Rectal smooth muscle tissue (tissue), 1 donor: Measurements from ENCODE around the gene RUNDC3A.
"Not testable (repeated sequence)": the region's sequence is repeated elsewhere in the genome, so short reads cannot be mapped to it uniquely, and the experiment has no call there.

Experiments
- H3K27ac ChIP-seq: one replicate; pipeline ENCODE4 v1.7.0; 2013; ENCODE audit warnings: low read depth, low read length, inconsistent platforms
- H3K27me3 ChIP-seq: one replicate; pipeline ENCODE4 v1.7.0; 2013; ENCODE audit warnings: low read length; ENCODE audit not compliant: control insufficient read depth, insufficient read depth
- H3K36me3 ChIP-seq: one replicate; pipeline ENCODE4 v1.7.0; 2013; ENCODE audit warnings: low read length; ENCODE audit not compliant: control insufficient read depth, insufficient read depth
- H3K4me1 ChIP-seq: one replicate; pipeline ENCODE4 v1.7.0; 2013; ENCODE audit warnings: low read length; ENCODE audit not compliant: control insufficient read depth, insufficient read depth
- H3K4me3 ChIP-seq: one replicate; pipeline ENCODE4 v1.7.0; 2013; ENCODE audit warnings: low read length
- H3K9ac ChIP-seq: one replicate; pipeline ENCODE4 v1.7.0; 2013; ENCODE audit warnings: low read length

The RUNDC3A gene

GRCh38 chr17:44326861-44327444 lies 18.6 kb downstream of the RUNDC3A start:
- no peak overlapping the region for H3K9ac ChIP-seq
- H3K4me1 ChIP-seq = peaks cover 5% of the 10 kb centered on the region
- H3K27ac ChIP-seq = peak overlapping the region; percentile 47
- no peaks in the 10 kb centered on the region for H3K27me3 ChIP-seq
- H3K36me3 ChIP-seq = no peaks in the 10 kb centered on the region
- H3K4me3 ChIP-seq = peak overlapping the region; percentile 51

DNA sequence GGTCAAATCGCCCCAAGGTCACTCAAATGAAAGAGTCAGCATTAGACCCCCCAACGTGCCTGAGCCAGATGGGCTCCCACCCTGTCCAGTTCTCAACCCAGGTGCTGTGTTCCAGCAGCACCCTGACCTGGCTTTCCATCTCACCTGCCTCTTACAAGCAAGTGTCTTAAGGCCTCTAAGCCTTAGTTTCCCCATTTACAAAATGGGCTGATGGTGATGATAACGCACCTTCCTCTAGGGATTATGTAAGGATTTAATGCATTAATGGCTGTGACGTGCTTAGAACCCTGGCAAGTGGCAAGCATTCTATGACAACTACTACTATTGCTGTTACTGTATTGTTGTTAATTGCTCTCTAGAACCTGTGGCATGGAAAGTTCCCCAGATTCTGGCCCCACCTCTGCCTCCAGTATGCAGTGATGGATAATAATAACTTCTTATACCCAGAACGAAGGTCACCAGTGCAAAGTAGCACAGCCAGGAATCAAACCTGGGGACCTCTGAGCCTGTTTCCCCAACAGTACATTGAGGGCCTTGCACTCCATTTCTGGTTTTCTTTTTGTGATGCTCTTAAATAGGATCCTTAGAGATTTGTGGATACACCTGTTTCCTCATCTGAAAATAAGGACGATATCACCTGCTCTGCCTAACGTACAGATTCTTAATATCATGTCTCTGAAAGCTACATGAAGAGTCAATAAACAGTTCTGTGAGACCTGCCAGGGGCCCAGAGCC lies 19.5 kb downstream of the RUNDC3A start:
- H3K9ac ChIP-seq = no peak overlapping the region
- no peaks in the 10 kb centered on the region for H3K36me3 ChIP-seq
- no peak overlapping the region for H3K27ac ChIP-seq
- H3K27me3 ChIP-seq = no peaks in the 10 kb centered on the region
- H3K4me3 ChIP-seq = no peak overlapping the region
- H3K4me1 ChIP-seq = peaks cover 5% of the 10 kb centered on the region

GRCh38 chr17:44329516-44329915 lies 21.1 kb downstream of the RUNDC3A start:
- H3K36me3 ChIP-seq, H3K27me3 ChIP-seq, H3K27ac ChIP-seq, H3K9ac ChIP-seq, H3K4me3 ChIP-seq, H3K4me1 ChIP-seq: not testable (repeated sequence)

- not testable (repeated sequence) for H3K27ac ChIP-seq, H3K4me3 ChIP-seq, H3K4me1 ChIP-seq, H3K9ac ChIP-seq, H3K36me3 ChIP-seq, H3K27me3 ChIP-seq
Measured at GRCh38 chr17:44330263-44330662, 21.9 kb downstream of the RUNDC3A start.

DNA sequence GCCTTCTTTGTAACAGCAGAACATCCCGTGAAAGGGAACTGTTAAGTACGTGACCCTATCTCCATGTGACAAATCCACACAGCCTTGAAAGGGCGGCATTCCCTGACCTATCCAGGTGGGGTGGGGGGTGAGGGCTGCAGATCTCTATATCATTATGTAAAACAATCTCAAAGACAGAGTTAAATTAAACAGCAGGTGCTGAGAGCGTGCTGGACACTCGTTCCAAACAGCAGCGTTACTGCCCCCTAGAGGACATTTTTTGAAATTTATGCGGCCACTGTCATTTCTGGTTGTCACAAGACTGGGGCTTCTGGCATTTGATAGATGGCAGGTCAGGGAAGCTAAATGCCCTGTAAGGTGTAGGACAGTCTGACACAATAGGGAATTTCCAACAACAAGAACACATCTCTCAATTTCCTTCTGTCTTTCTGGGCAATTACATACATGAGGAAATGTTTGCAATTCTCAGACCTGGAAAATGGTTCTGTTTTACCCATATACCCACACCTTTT lies 22.9 kb downstream of the RUNDC3A start:
- no peaks in the 10 kb centered on the region for H3K36me3 ChIP-seq
- H3K27ac ChIP-seq = no peak overlapping the region
- H3K9ac ChIP-seq = no peak overlapping the region
- no peaks in the 10 kb centered on the region for H3K27me3 ChIP-seq
- H3K4me3 ChIP-seq = no peak overlapping the region
- H3K4me1 ChIP-seq = no peaks in the 10 kb centered on the region

DNA sequence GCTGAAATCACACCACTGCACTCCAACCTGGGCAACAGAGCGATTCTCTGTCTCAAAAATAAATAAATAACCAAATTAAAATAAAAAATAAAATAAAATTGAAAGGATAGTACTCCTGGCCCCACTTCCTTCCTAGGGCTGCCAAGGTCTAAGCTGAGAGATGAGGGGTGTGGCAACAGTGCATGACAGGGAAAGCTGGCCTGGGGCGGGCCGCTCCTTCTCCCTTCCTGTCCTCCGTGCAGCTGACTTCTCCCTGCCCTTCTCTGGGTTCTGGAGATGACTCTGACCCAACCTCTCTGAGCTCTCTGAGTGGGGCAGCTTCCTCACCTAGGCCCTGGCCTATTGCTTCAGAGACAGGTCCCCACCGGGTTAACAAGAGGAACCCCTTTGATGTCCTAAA lies 25.0 kb downstream of the RUNDC3A start:
- Histone ChIP-seq H3K27ac (no peak overlapping the region), H3K36me3 (no peaks in the 10 kb centered on the region), H3K4me1 (no peaks in the 10 kb centered on the region), H3K9ac (no peak overlapping the region), H3K4me3 (no peak overlapping the region), H3K27me3 (no peaks in the 10 kb centered on the region)

DNA sequence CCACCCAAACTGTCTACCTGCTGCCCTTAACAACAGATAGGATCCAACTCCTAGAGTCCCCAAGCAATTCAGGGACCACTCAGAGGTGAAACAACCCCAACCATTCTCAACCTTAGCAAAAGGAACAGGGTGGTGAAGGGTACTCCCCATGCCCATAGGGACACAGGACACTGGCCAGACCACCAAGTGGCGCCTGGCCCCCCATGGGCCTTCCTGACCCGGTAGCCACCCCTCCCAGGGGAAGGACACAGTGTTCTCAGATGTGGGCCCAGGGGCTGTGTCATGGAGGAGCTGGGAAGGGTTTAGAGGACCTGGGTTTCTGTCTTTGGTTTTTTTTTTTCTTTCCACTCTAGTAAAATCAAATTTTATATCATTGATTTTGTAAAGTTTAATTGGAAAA lies 25.9 kb downstream of the RUNDC3A start:
- H3K27ac ChIP-seq = no peak overlapping the region
- no peak overlapping the region for H3K9ac ChIP-seq
- H3K4me1 ChIP-seq = no peaks in the 10 kb centered on the region
- no peak overlapping the region for H3K4me3 ChIP-seq
- H3K36me3 ChIP-seq = no peaks in the 10 kb centered on the region
- no peaks in the 10 kb centered on the region for H3K27me3 ChIP-seq

DNA sequence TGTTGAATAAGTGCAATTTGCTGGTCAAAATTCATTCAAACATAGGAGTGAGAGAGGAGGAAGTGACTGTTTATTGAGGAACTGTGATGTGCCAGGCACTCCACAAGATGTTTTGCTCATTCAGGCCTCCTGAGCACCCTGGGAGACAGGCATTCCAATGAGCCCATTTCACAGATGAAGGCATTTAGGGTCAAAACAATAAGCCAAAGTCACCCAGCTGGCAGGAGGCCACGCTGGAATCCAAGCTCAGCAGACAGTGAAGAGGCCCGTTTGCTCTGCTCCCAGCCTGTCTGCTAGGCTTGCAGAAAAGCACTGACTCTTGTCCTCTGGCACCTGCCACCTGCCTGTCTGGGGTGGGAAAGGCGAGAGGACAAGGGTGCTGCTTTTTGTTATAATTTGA lies 26.3 kb downstream of the RUNDC3A start:
- H3K4me1 ChIP-seq = no peaks in the 10 kb centered on the region
- no peaks in the 10 kb centered on the region for H3K36me3 ChIP-seq
- no peak overlapping the region for H3K9ac ChIP-seq
- no peak overlapping the region for H3K4me3 ChIP-seq
- H3K27me3 ChIP-seq = no peaks in the 10 kb centered on the region
- H3K27ac ChIP-seq = no peak overlapping the region

DNA sequence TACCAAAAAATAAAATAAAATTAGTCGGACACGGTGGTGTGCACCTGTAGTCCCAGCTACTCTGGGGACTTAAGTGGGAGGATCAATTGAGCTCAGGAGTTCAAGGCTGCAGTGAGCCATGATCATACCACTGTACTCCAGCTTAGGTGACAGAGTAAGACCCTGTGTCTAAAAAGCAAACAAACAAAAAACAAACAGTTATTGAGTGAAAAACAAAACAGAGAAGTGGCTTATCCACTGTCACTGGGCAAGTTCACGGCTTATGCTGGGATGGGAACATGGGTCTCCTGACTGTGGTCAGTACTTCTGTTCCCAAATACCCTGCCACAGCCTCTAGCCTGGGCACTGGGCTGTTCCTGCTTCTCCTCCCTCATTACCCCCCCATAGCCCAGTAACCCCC lies 27.2 kb downstream of the RUNDC3A start:
- Histone ChIP-seq H3K27me3 (no peaks in the 10 kb centered on the region), H3K36me3 (no peaks in the 10 kb centered on the region), H3K27ac (no peak overlapping the region), H3K9ac (no peak overlapping the region), H3K4me3 (no peak overlapping the region), H3K4me1 (no peaks in the 10 kb centered on the region)

- Histone ChIP-seq H3K27me3 (no peaks in the 10 kb centered on the region), H3K4me1 (no peaks in the 10 kb centered on the region), H3K27ac (no peak overlapping the region), H3K4me3 (no peak overlapping the region), H3K9ac (no peak overlapping the region), H3K36me3 (no peaks in the 10 kb centered on the region)
Measured at GRCh38 chr17:44335968-44336367, 27.6 kb downstream of the RUNDC3A start.

- Histone ChIP-seq H3K36me3 (no peaks in the 10 kb centered on the region), H3K4me1 (no peaks in the 10 kb centered on the region), H3K27me3 (no peaks in the 10 kb centered on the region), H3K27ac (no peak overlapping the region), H3K9ac (no peak overlapping the region), H3K4me3 (no peak overlapping the region)
Measured at GRCh38 chr17:44338702-44339101, 30.3 kb downstream of the RUNDC3A start.

DNA sequence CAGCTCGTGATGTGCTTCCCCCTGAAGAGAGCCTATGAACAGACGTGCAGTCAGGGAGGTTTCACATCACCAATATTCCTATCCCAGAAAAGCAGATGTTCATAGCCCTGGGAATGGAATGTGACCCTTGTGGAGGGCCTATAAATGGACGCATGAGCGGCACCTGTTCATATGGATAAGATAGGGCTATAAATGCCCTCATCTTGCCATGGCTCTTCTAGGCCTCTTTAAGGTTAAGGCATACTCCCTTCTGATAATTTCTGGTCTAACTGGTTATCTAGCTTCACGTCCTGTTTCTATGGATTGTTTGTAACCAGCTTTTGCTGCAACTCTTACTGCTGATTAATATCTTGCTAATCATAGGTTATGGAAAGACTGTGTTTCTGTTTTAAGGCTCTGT lies 32.2 kb downstream of the RUNDC3A start:
- not testable (repeated sequence) for H3K27ac ChIP-seq, H3K4me1 ChIP-seq, H3K36me3 ChIP-seq

More for the DNA sequence above, 32.2 kb downstream of the RUNDC3A start:
- not testable (repeated sequence) for H3K9ac ChIP-seq, H3K4me3 ChIP-seq, H3K27me3 ChIP-seq
